Smooth muscle cell (in vitro differentiated cells): ENCODE results near the gene GLT8D1. TPM values are rescaled to one million over a fixed set of nuclear protein-coding genes. Genes with fewer than 3 reads are reported as not detected.

Source experiments
- DNase-seq: peaks from one replicate; lab custom pipeline; 2025; ENCODE audit not compliant: unreplicated experiment; lab: John Stamatoyannopoulos, UW
- H2AFZ ChIP-seq: fragments of 200-600 bp; sonication (generic); 2 replicates; pipeline ENCODE4 v1.6.0; 2016; ENCODE audit warnings: antibody characterized with exemption, low read depth, mild to moderate bottlenecking
- H3F3A ChIP-seq: fragments of 200-600 bp; sonication (generic); 2 replicates; pipeline ENCODE4 v1.6.0; 2017; ENCODE audit warnings: antibody characterized with exemption, low read depth
- H3K27ac ChIP-seq: fragments of 200-600 bp; sonication (generic); 2 replicates; pipeline ENCODE4 v1.5.1; 2016; ENCODE audit warnings: low read depth, mild to moderate bottlenecking
- H3K27me3 ChIP-seq: fragments of 200-600 bp; sonication (generic); 2 replicates; pipeline ENCODE4 v1.6.1; 2016; ENCODE audit warnings: low read depth, mild to moderate bottlenecking
- H3K36me3 ChIP-seq: fragments of 200-600 bp; sonication (generic); 2 replicates; pipeline ENCODE4 v1.5.1; 2016; ENCODE audit warnings: low read depth
- H3K4me1 ChIP-seq: fragments of 200-600 bp; sonication (generic); 2 replicates; pipeline ENCODE4 v1.5.1; 2016; ENCODE audit warnings: low read depth
- H3K4me2 ChIP-seq: fragments of 200-600 bp; sonication (generic); 2 replicates; pipeline ENCODE4 v1.6.0; 2016; ENCODE audit warnings: mild to moderate bottlenecking
- H3K4me3 ChIP-seq: fragments of 200-600 bp; sonication (generic); 2 replicates; pipeline ENCODE4 v1.5.1; 2016; ENCODE audit warnings: mild to moderate bottlenecking
- H3K79me2 ChIP-seq: fragments of 200-600 bp; sonication (generic); 2 replicates; pipeline ENCODE4 v1.6.0; 2016; ENCODE audit warnings: low read depth, mild to moderate bottlenecking
- H3K9ac ChIP-seq: fragments of 200-600 bp; sonication (generic); 2 replicates; pipeline ENCODE4 v1.6.0; 2016; ENCODE audit warnings: low read depth
- H3K9me3 ChIP-seq: fragments of 200-600 bp; sonication (generic); replicated peaks from 2 replicates; pipeline ENCODE4 v1.5.1; 2016; ENCODE audit warnings: low read depth
- H4K20me1 ChIP-seq: fragments of 200-600 bp; sonication (generic); 2 replicates; pipeline ENCODE4 v1.6.0; 2016; ENCODE audit warnings: low read depth
- WGBS: methylation state at CpG from one replicate; pipeline ENCODE4 v1.1.7; 2016; ENCODE audit warnings: low lambda C conversion rate; 5-methylcytosine and 5-hydroxymethylcytosine counted together
- polyA plus RNA-seq: library from polyadenylated mRNA; unstranded; fragments of >200 nt; fragmentation: Nextera tagmentation; extraction: Ambion mirVana; gene quantifications from 2 replicates; pipeline ENCODE4 v1.2.1, GENCODE V29; 2016
- total RNA-seq: library from RNA; depleted of rRNA; stranded (reverse); fragments of >200 nt; gene quantifications from 2 replicates; pipeline ENCODE4 v1.2.3, GENCODE V29; 2014
- TF ChIP-seq, protein P1 (sequence below): fragments of 200-600 bp; sonication (generic); IDR thresholded peaks from 2 replicates; pipeline ENCODE4 v1.5.1; 2017; ENCODE audit warnings: borderline replicate concordance, mild to moderate bottlenecking, antibody characterized with exemption; ENCODE audit not compliant: insufficient read depth, poor library complexity, severe bottlenecking

Gene GLT8D1
- total and polyA plus RNA-seq, 2 experiments from 2014 or later: 110 to 126 TPM

DNA sequence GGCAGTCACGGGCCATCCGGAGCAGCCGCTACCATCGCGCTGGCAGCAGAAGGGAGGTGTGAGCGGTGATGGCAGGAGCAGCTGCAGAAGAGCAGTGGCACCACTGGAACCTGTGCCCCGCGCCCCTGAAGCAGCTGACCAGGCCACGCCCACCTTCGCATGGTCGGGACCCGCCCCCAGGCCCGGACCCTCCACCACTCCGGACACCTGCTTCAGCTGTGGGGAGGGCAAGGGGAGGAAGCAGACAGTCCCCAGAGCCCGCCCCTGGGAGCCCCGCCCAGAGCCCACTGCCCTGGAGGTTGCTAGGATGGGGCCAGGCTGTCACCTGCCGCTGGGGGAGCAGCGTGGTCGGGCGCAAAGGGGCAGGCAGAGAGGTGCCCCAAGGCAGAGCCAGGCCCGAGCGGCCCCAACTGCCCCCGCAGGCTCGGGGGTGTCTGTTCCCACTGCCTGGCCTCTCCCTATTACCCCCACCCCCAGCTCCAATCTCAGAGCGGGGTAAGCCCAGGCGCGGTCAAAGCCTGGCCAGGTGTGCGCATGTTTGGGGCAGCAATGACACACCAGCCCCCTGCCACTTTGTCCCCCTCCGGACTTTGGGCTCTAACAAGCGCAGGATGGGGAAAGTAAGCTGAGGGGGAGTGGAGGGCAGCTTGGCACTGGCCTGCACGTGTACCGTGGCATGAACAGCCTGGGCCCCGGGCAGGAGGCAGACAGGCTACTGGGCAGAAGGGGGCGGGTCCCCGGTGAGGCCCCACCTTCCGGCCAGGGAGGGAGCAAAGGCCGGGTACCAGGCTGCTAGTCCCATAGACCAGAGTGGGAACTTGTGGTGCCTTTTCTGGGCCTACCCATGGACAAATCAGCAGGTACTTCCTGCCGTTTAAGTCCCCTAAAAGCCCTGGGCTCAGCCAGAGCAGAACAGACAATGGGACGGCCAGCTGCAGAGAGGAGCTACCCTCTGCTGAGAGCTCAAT, 9.0 kb upstream of the GLT8D1 start:
- TF ChIP-seq, protein P1, sequence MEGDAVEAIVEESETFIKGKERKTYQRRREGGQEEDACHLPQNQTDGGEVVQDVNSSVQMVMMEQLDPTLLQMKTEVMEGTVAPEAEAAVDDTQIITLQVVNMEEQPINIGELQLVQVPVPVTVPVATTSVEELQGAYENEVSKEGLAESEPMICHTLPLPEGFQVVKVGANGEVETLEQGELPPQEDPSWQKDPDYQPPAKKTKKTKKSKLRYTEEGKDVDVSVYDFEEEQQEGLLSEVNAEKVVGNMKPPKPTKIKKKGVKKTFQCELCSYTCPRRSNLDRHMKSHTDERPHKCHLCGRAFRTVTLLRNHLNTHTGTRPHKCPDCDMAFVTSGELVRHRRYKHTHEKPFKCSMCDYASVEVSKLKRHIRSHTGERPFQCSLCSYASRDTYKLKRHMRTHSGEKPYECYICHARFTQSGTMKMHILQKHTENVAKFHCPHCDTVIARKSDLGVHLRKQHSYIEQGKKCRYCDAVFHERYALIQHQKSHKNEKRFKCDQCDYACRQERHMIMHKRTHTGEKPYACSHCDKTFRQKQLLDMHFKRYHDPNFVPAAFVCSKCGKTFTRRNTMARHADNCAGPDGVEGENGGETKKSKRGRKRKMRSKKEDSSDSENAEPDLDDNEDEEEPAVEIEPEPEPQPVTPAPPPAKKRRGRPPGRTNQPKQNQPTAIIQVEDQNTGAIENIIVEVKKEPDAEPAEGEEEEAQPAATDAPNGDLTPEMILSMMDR: no peak
- 19% methylated on average over 38 of the region's 39 CpGs for WGBS
- no peak for DNase-seq

GRCh38 chr3:52712291-52713212, 7.0 kb upstream of the GLT8D1 start:
- Histone ChIP-seq H3K27me3 (no peaks in the 10 kb centered on the region), H3K4me2 (no peak overlapping the region), H3K4me3 (no peak overlapping the region), H3K27ac (no peak overlapping the region), H3K9ac (no peak overlapping the region), H3K9me3 (no peaks in the 10 kb centered on the region), H3K4me1 (peaks cover 8% of the 10 kb centered on the region), H2AFZ (no peak overlapping the region), H3K79me2 (peaks cover 6% of the 10 kb centered on the region), H3F3A (peaks cover 10% of the 10 kb centered on the region), H3K36me3 (peaks cover 4% of the 10 kb centered on the region), H4K20me1 (peaks cover 8% of the 10 kb centered on the region)
- WGBS: 95% methylated on average over 17 of the region's 17 CpGs
- DNase-seq: no peak
- TF ChIP-seq, protein P1: no peak

More for the DNA sequence above, 9.0 kb upstream of the GLT8D1 start:
- Histone ChIP-seq H4K20me1 (no peaks in the 10 kb centered on the region), H3K27ac (no peak overlapping the region), H3K27me3 (no peaks in the 10 kb centered on the region), H2AFZ (no peak overlapping the region), H3K36me3 (peaks cover 8% of the 10 kb centered on the region), H3K4me3 (peak overlapping the region; percentile 26), H3F3A (peaks cover 10% of the 10 kb centered on the region), H3K9me3 (no peaks in the 10 kb centered on the region), H3K9ac (no peak overlapping the region), H3K4me1 (peaks cover 7% of the 10 kb centered on the region), H3K79me2 (no peaks in the 10 kb centered on the region), H3K4me2 (peak overlapping the region; percentile 73)

DNA sequence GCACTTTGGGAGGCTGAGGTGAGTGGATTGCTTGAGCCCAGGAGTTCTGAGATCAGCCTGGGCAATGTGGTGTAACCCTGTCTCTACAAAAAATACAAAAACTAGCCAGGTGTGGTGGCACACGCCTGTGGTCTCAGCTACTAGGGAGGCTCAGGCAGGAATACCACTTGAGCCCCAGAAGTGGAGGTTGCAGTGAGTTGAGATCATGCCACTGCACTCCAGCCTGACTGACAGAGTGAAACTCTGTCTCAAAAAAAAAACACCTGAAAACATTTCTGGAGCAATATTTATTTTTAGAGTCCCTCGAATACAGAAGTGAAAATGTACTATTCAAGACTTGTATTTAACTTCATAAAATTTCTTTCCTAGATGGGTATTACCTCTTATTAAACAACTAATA, 4.9 kb upstream of the GLT8D1 start:
- peaks cover 18% of the 10 kb centered on the region for H3K4me1 ChIP-seq
- H3K27ac ChIP-seq: peak overlapping the region; percentile 19
- H3K9me3 ChIP-seq: no peaks in the 10 kb centered on the region
- H3K36me3 ChIP-seq: peaks cover 4% of the 10 kb centered on the region
- H2AFZ ChIP-seq: no peak overlapping the region
- H3K4me2 ChIP-seq: no peak overlapping the region
- peaks cover 22% of the 10 kb centered on the region for H3K79me2 ChIP-seq
- H3K27me3 ChIP-seq: no peaks in the 10 kb centered on the region
- peaks cover 13% of the 10 kb centered on the region for H4K20me1 ChIP-seq
- H3K4me3 ChIP-seq: no peak overlapping the region
- H3K9ac ChIP-seq: no peak overlapping the region
- H3F3A ChIP-seq: peaks cover 15% of the 10 kb centered on the region
- 96% methylated on average over 2 of the region's 2 CpGs for WGBS
- TF ChIP-seq, protein P1: no peak
- no peak for DNase-seq
